GM18519 (cell line): Measurements from ENCODE around the gene LSM12.
"Not testable (repeated sequence)": the region's sequence is repeated elsewhere in the genome, so short reads cannot be mapped to it uniquely, and the experiment has no call there.

Source experiments
- ATAC-seq: cut with Tn5 transposase; IDR thresholded peaks from one replicate; pipeline ENCODE4 v1.9.1; 2021; ENCODE audit warnings: mild to moderate bottlenecking, moderate library complexity; ENCODE audit not compliant: unreplicated experiment, low FRiP score

The LSM12 gene

DNA sequence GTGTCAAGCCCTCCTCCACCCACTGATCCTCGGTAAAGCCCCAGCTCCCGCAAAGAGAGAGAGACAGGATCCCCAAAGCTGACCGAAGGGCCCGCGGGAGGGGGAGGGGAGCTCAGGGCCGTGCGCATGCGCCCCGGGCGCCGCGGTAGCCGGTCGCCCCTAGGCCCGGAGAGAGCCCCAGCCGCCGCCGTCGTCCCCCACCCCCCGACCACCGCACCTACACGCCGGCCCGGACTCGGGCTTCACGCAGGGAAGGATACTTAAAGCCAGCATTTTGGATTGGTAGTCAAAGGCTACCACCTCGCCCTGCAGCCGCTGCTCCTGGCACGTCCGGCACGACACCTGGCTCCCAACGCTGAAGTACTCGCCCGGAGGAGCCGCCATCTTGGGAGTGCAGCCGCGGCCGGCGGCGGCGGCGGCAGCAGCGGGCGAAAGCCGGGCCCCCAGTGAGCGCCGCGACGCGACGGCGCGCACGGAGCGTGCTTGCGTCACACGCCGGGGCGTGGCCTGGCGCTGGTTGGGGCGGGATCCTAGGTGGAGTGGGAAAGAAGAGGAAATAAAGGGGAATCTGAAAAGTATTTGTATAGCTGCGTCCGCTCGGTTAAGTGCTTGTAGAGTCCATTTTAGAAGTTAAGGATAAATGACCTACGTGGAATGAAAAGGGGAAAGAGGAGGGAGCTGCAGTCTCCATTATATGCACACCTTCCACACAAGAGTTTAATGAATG lies at the start of gene LSM12:
Gene LSM12, minus strand, starts transcription at position 468 of the 727 bp plus-strand sequence. Its CDS starts 84 bp downstream, at position 384.
- ATAC-seq: peak; percentile 52

DNA sequence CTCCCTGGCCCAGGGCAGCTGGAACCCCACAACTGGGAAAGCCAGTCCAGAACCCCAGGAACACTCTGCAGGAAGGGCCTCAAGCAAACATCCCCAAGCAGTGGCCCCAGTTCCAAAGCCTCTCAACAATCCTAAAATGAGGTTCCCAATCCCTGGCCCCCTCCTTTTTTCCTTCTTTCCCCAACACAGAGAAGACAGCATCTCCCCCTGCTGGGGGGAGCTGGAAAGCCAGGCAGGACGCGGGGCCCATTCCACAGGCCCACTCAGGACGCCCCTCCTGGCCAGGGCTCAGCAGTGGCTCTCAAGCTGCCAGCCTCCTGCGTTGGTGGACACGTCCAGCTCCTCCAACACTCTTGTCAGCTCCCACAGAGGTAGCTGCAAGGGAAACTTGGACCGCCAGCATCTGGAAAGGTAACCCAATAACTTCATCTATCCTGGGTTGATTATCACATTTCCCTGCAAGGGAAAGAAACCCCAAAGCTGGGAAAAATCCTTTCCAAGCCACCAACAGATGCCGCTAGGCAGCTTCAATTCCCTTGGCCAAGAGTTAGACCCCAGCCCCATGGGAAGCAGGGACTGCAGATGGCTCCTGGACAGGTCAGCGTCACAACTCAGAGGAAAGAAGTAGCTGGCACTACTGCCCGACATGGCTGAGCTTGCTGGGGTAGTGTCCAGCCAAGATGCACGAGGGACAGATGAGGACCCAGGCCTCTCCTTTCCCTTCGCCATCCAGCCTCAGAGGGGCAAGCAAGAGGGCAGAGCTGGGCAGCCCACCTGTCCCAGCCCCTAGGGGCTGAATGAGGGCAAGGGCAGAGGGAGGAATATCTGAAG lies 49.3 kb upstream of the LSM12 start:
- no peak for ATAC-seq

- ATAC-seq: no peak
These were observed 47.7 kb upstream of the LSM12 start for GRCh38 chr17:44113868-44114840.

DNA sequence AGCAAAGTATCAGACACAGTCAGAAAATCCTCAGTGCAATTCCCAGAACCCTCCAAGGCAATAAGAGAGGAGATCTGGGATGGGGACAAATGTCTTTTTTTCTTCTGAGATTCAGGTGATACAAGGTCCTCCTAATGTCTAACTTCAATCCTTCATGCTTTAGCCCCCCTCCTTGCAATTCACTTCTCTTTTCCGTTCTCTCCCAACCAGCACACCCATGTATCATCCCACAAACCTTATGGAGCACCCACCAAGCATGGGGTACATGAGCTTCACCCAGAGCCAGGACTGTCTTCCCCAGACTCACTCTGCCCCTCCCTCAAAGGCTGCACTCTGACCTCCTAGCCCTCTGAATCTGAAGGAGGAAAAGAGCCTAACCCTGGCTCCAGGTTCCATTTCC lies 46.9 kb upstream of the LSM12 start:
- no peak for ATAC-seq

- no peak for ATAC-seq
These were observed 46.1 kb upstream of the LSM12 start for GRCh38 chr17:44112284-44113280.

- no peak for ATAC-seq
These were observed 45.3 kb upstream of the LSM12 start for GRCh38 chr17:44111777-44112176.

DNA sequence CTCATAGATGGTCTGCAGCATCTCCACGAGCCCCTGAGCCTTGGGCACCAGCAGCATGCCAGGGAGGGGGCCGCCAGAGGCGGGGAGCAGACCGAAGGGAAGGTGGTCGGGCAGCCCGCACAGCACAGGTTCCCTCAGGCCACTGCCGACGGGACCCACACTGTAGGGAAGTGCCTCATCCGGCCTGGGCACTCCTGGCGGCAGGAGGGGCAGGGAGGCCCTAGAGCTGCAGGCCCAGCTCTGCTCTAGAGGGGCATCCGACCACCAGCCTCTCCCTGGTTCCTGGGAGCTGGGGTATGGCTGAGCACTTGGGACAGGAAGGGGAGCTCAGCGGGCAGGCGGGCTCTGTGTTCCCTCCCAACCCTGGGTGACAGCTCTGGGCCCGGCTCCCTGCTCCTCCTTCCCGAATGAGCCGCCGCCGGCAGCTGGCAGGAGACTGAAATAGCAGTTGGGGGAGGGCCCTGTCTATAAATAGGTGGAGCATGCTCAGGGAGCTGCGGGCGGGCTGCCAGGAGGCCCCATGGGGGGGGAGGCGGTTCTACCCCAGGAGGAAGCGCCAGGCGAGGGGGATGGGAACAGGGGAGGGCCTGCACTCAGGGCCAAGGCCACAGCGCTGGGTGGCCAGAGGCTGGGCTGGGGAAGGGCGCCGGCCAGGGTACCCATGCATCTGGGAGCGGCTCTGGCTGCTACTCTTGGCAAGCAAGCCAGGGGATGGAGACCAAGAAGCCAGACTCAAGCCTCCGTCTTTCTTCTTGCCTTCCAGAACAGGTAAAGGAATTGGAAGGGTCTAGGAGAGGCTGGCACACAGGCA lies 44.6 kb upstream of the LSM12 start:
- no peak for ATAC-seq

DNA sequence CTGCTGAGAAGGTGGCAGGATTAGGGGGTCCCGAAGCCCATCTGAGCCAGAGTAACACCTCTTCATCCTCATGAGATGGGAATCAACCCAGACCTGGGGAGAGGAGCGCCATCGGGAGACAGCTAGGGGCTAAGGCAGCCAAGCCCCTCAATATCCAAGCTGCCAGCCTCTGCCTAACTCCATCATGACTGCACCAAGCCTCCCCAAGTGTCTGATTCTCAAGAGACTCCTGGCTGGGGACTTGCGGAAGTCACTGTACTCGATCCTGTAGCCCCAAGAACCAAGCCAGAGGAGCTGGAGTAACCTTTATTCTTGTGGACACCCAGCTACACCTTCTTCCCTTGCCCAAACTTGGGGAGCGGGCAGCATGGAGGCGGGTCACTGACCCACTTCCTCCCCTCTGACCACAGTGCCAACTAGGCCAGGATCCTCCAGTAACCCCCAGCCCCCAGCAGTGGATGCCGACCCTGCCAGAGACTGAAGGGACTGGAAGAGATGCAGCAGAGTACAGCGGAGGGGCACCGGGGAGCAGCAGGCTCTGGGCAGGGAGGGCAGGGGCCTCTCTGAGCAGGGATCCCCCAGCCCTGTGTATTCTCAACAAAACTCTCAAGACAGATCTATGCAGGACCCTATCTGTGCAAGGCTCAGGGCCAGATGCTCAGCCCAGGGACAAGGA lies 43.7 kb upstream of the LSM12 start:
- ATAC-seq: no peak

DNA sequence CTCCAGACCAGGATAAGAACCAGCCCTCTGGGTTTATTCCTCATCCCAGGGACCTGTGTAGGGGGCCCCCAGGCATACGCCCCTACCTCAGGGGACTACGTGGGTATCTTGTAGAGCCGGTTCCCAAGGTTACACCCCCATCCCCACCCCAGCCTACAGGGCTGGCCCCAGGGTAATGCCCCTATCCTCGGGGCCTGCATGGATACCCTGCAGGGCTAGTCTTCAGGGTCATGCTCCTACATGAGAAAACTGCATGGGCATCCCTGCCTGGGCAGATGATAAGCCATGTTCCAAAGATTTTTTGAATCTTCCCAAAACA lies 42.8 kb upstream of the LSM12 start:
- ATAC-seq: no peak

GRCh38 chr17:44108440-44109311 lies 42.2 kb upstream of the LSM12 start:
- no peak for ATAC-seq

DNA sequence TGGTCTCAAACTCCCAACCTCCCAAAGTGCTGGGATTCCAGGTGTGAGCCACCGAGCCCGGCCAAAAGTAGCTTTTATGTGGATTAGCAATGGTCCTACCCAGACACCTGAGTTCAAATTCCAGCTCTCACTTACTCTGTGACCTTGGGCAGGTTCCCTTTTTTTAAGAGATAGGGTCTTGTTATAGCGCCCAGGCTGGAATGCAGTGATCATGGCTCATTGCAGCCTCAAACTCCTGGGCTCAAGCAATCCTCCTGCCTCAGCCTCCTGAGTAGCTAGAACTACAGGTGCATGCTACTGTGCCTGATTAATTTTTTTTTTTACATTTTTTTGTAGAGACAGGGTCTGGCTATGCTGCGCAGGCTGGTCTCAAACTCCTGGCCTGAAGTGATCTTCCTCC lies 40.3 kb upstream of the LSM12 start:
- ATAC-seq: no peak

DNA sequence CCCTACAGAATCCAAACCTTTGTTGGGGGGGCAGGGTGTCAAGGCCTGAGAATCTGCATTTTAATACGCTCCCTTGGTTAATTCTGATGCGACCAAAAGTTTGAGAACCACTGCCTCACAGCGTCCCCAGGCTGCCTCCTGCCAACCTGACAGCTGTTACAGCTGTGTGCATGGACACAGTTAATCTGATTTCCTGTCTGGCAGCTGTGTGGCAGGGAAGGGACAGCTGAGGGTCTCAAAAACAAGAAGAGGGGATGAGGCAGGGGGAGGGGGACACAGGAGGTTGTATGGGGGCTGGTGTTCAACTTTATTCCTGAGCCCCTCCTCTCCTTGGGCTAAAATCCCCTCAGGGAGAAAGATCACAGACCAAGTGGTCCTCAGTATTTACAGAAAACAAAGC lies 39.5 kb upstream of the LSM12 start:
- no peak for ATAC-seq

DNA sequence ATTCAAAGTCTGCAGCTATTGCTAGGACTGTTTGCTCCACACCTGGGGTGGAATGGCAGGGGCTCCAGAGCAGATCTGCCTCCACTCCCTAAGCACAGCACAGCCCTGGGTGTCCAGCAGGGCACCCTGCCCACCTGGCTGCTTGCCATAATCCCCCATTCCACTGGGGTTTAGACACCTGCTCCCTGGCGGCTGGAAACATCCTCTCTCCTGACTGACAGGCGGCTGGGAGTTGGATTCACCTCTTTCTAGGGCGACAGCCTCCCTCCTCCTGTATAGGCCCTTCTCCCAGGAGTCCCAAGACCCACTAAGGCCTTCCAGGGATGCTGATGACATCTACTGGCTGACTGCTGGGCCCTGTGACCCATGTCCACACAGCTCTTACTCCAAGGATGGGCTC lies 39.0 kb upstream of the LSM12 start:
- ATAC-seq: no peak

GRCh38 chr17:44102849-44103622 lies 36.6 kb upstream of the LSM12 start:
- ATAC-seq: no peak

GRCh38 chr17:44101858-44102257 lies 35.4 kb upstream of the LSM12 start:
- ATAC-seq: not testable (repeated sequence)

- ATAC-seq: no peak
These were observed 30.9 kb upstream of the LSM12 start for GRCh38 chr17:44097110-44097958.
